Measurements from ENCODE around the gene ZNF283. TPM values are rescaled to one million over a fixed set of nuclear protein-coding genes. Genes with fewer than 3 reads are reported as not detected.

The ZNF283 gene
- total RNA-seq, 1 donor from 2014 or later = 19.8 TPM

- H3K79me2 ChIP-seq (ENCODE audit: low read depth) = no peaks in the 10 kb centered on the region
- no peak overlapping the region for H3K27ac ChIP-seq
- Mint-ChIP-seq H3K27me3 (ENCODE audit: insufficient read depth, low read depth) (peaks cover 30% of the 10 kb centered on the region), H3K9me3 (peaks cover 1% of the 10 kb centered on the region), H3K27ac (no peak overlapping the region), H3K4me1 (peaks cover 33% of the 10 kb centered on the region), H3K4me3 (no peak overlapping the region), H3K36me3 (no peaks in the 10 kb centered on the region)
- H3F3A ChIP-seq (ENCODE audit: low read depth) = peaks cover 6% of the 10 kb centered on the region
- no peak overlapping the region for H3K9ac ChIP-seq
- H3K27me3 ChIP-seq = peaks cover 26% of the 10 kb centered on the region
- no peaks in the 10 kb centered on the region for H3K36me3 ChIP-seq
- H3K9me3 ChIP-seq (ENCODE audit: low read depth) = no peaks in the 10 kb centered on the region
- H3K4me2 ChIP-seq = no peak overlapping the region
- DNase-seq (ENCODE audit: low spot score) = no peak
- no peak for TF ChIP-seq EZH2phosphoT487 (IDR thresholded peaks at IDR 0.05)
- no peak for TF ChIP-seq CTCF (IDR thresholded peaks at IDR 0.05)
- TF ChIP-seq EZH2 (IDR thresholded peaks at IDR 0.05) = no peak
- H3K4me3 ChIP-seq = no peak overlapping the region
- no peaks in the 10 kb centered on the region for H4K20me1 ChIP-seq (ENCODE audit: low read depth)
- H3K4me1 ChIP-seq = peaks cover 8% of the 10 kb centered on the region
- H2AFZ ChIP-seq (replicated peaks) = no peak overlapping the region
Observed at GRCh38 chr19:43779820-43780219, 47.3 kb upstream of the ZNF283 start.

- H3K27me3 Mint-ChIP-seq (ENCODE audit: insufficient read depth, low read depth) = peaks cover 23% of the 10 kb centered on the region
- Histone ChIP-seq H3K36me3 (no peaks in the 10 kb centered on the region), H3K79me2 (ENCODE audit: low read depth) (no peaks in the 10 kb centered on the region), H3K27me3 (peaks cover 15% of the 10 kb centered on the region), H2AFZ (replicated peaks) (no peak within 1 kb of the TSS), H3F3A (ENCODE audit: low read depth) (peaks cover 6% of the 10 kb centered on the region), H3K4me3 (no peak within 1 kb of the TSS), H3K4me2 (no peak within 1 kb of the TSS), H3K9ac (no peak within 1 kb of the TSS), H3K9me3 (ENCODE audit: low read depth) (no peaks in the 10 kb centered on the region), H3K27ac (no peak within 1 kb of the TSS), H3K4me1 (peaks cover 8% of the 10 kb centered on the region), H4K20me1 (ENCODE audit: low read depth) (no peaks in the 10 kb centered on the region)
- no peaks in the 10 kb centered on the region for H3K9me3 Mint-ChIP-seq
- H3K4me3 Mint-ChIP-seq = peak within 1 kb of the TSS; percentile 24
- peak within 1 kb of the TSS; percentile 47 for H3K27ac Mint-ChIP-seq
- no peaks in the 10 kb centered on the region for H3K36me3 Mint-ChIP-seq
- no peak for DNase-seq (ENCODE audit: low spot score)
- peaks cover 36% of the 10 kb centered on the region for H3K4me1 Mint-ChIP-seq
- TF ChIP-seq CTCF (IDR thresholded peaks at IDR 0.05) (no peak), EZH2 (IDR thresholded peaks at IDR 0.05) (no peak), EZH2phosphoT487 (IDR thresholded peaks at IDR 0.05) (no peak)
Observed at GRCh38 chr19:43780706-43781525, 46.2 kb upstream of the ZNF283 start, which contains the start of gene KCNN4. TSS of gene KCNN4 (minus strand) at chr19:43780973. CDS start at chr19:43780861, 112 bp downstream.

GRCh38 chr19:43781630-43782310 is 45.4 kb upstream of the ZNF283 start:
- Histone ChIP-seq H2AFZ (replicated peaks) (no peak overlapping the region), H4K20me1 (ENCODE audit: low read depth) (no peaks in the 10 kb centered on the region), H3K79me2 (ENCODE audit: low read depth) (no peaks in the 10 kb centered on the region), H3K4me3 (no peak overlapping the region), H3F3A (ENCODE audit: low read depth) (peaks cover 6% of the 10 kb centered on the region), H3K4me1 (peaks cover 8% of the 10 kb centered on the region), H3K4me2 (no peak overlapping the region), H3K27me3 (peaks cover 6% of the 10 kb centered on the region), H3K36me3 (no peaks in the 10 kb centered on the region), H3K27ac (no peak overlapping the region), H3K9ac (no peak overlapping the region), H3K9me3 (ENCODE audit: low read depth) (no peaks in the 10 kb centered on the region)
- no peak for TF ChIP-seq EZH2phosphoT487 (IDR thresholded peaks at IDR 0.05)
- TF ChIP-seq CTCF (IDR thresholded peaks at IDR 0.05) = no peak
- TF ChIP-seq EZH2 (IDR thresholded peaks at IDR 0.05) = no peak
- Mint-ChIP-seq H3K27me3 (ENCODE audit: insufficient read depth, low read depth) (peaks cover 16% of the 10 kb centered on the region), H3K9me3 (no peaks in the 10 kb centered on the region), H3K36me3 (no peaks in the 10 kb centered on the region), H3K4me1 (peaks cover 32% of the 10 kb centered on the region), H3K27ac (peak overlapping the region; percentile 47), H3K4me3 (peak overlapping the region; percentile 12)
- no peak for DNase-seq (ENCODE audit: low spot score)

Measured in neural progenitor cell (in vitro differentiated cells).